Liver (tissue), 9 donors: Measurements from ENCODE around the gene CDC42BPG. TPM values are rescaled to one million over a fixed set of nuclear protein-coding genes. Genes with fewer than 3 reads are reported as not detected.

Source experiments
- DNase-seq: peaks from one replicate; pipeline ENCODE4 v3.0.0-alpha.2; 2017; ENCODE audit warnings: low spot score
- H3K27ac ChIP-seq, 2 donors: one replicate each; pipeline ENCODE4 v1.7.0; 2013; ENCODE audit warnings: inconsistent platforms in 2 of 2, low read length in 2 of 2, control low read depth in 1 of 2, low read depth in 1 of 2, mild to moderate bottlenecking in 1 of 2
- H3K27me3 ChIP-seq, 4 donors: one replicate each; pipeline versions ENCODE4 v1.6.1 to v1.7.0; 2013; ENCODE audit warnings: low read length in 3 of 4, inconsistent platforms in 1 of 4, mild to moderate bottlenecking in 1 of 4, moderate library complexity in 1 of 4; ENCODE audit not compliant: control insufficient read depth in 4 of 4, insufficient read depth in 4 of 4
- H3K36me3 ChIP-seq, 4 donors: one replicate each; pipeline versions ENCODE4 v1.6.1 to v1.7.0; 2013; ENCODE audit warnings: low read length in 3 of 4, mild to moderate bottlenecking in 3 of 4, low read depth in 1 of 4, moderate library complexity in 1 of 4; ENCODE audit not compliant: control insufficient read depth in 4 of 4, insufficient read depth in 3 of 4
- H3K4me1 ChIP-seq, 4 donors: one replicate each; pipeline versions ENCODE4 v1.6.1 to v1.7.0; 2013; ENCODE audit warnings: low read length in 3 of 4, mild to moderate bottlenecking in 3 of 4, moderate library complexity in 1 of 4; ENCODE audit not compliant: control insufficient read depth in 4 of 4, insufficient read depth in 4 of 4
- H3K4me3 ChIP-seq, 3 donors: one replicate each; pipeline versions ENCODE4 v1.6.1 to v1.7.0; 2013; ENCODE audit warnings: low read length in 3 of 3, control low read depth in 1 of 3, low read depth in 1 of 3, mild to moderate bottlenecking in 1 of 3
- H3K9ac ChIP-seq, 2 donors: one replicate each; pipeline ENCODE4 v1.7.0; 2013; ENCODE audit warnings: low read length in 2 of 2, mild to moderate bottlenecking in 2 of 2, moderate library complexity in 2 of 2, control low read depth in 1 of 2, low read depth in 1 of 2
- H3K9me3 ChIP-seq, 4 donors: one replicate each; pipeline versions ENCODE4 v1.6.1 to v1.7.0; 2013; ENCODE audit warnings: low read length in 3 of 4; ENCODE audit not compliant: control insufficient read depth in 4 of 4
- EGR1 ChIP-seq, 2 donors: IDR thresholded peaks; 2 replicates each; pipeline ENCODE4 v1.6.1; 2016 to 2018; ENCODE audit warnings: antibody characterized with exemption in 2 of 2, low read depth in 2 of 2
- FOXA1 ChIP-seq: IDR thresholded peaks from 2 replicates; pipeline ENCODE4 v1.6.1; 2016; ENCODE audit warnings: antibody characterized with exemption
- FOXA2 ChIP-seq: IDR thresholded peaks from 2 replicates; pipeline ENCODE4 v1.6.1; 2016; ENCODE audit warnings: antibody characterized with exemption
- HNF4A ChIP-seq, 2 donors: conservative IDR thresholded peaks; 2 replicates each; pipeline ENCODE4 v1.6.1; 2016; ENCODE audit warnings: antibody characterized with exemption in 2 of 2, mild to moderate bottlenecking in 2 of 2
- JUND ChIP-seq, 2 donors: IDR thresholded peaks; 2 replicates each; pipeline ENCODE4 v1.6.1; 2016; ENCODE audit warnings: antibody characterized with exemption in 2 of 2
- NR2F2 ChIP-seq: IDR thresholded peaks from 2 replicates; pipeline ENCODE4 v1.6.1; 2016; ENCODE audit warnings: antibody characterized with exemption
- RAD21 ChIP-seq, 2 donors: IDR thresholded peaks; 2 replicates each; pipeline ENCODE4 v1.6.1; 2016; ENCODE audit warnings: antibody characterized with exemption in 2 of 2, mild to moderate bottlenecking in 2 of 2
- RXRA ChIP-seq, 2 donors: IDR thresholded peaks; 2 replicates each; pipeline ENCODE4 v1.6.1; 2017 to 2018; ENCODE audit warnings: antibody characterized with exemption in 2 of 2, mild to moderate bottlenecking in 1 of 2
- SP1 ChIP-seq: IDR thresholded peaks from 2 replicates; pipeline ENCODE4 v1.6.1; 2018; ENCODE audit warnings: antibody characterized with exemption, mild to moderate bottlenecking
- TAF1 ChIP-seq: conservative IDR thresholded peaks from 2 replicates; pipeline ENCODE4 v1.6.1; 2016; ENCODE audit warnings: antibody characterized with exemption, mild to moderate bottlenecking
- YY1 ChIP-seq: IDR thresholded peaks from 2 replicates; pipeline ENCODE4 v1.6.1; 2016; ENCODE audit warnings: antibody characterized with exemption, mild to moderate bottlenecking
- WGBS: extraction: QIAGEN DNeasy Blood & Tissue Kit; methylation state at CpG from one replicate; pipeline ENCODE4 v1.1.7; 2013; 5-methylcytosine and 5-hydroxymethylcytosine counted together
- polyA plus RNA-seq, 2 donors: library from polyadenylated mRNA; stranded (reverse) in 1 of 2; unstranded in 1 of 2; fragments of 200-250 nt in 1 of 2; fragments of >200 nt in 1 of 2; fragmentation: Nextera tagmentation in 1 of 2; extraction: Ambion mirVana in 1 of 2; gene quantifications; one replicate each; pipeline versions ENCODE4 v1.2.1 to v1.2.3, GENCODE V29; 2013 to 2015
- total RNA-seq, 2 donors: library from RNA; depleted of rRNA; stranded (reverse); fragments of >200 nt; gene quantifications; one replicate each; pipeline ENCODE4 v1.2.3, GENCODE V29; 2014
- TF ChIP-seq, protein P1 (sequence below): IDR thresholded peaks from 2 replicates; pipeline ENCODE4 v1.6.1; 2016; ENCODE audit warnings: antibody characterized with exemption
- TF ChIP-seq, protein P2 (sequence below): IDR thresholded peaks from 2 replicates; pipeline ENCODE4 v1.6.1; 2016; ENCODE audit warnings: antibody characterized with exemption, mild to moderate bottlenecking
- TF ChIP-seq, protein P3 (sequence below): IDR thresholded peaks from 2 replicates; pipeline ENCODE4 v1.6.1; 2016; ENCODE audit warnings: antibody characterized with exemption
- TF ChIP-seq, protein P4 (sequence below): IDR thresholded peaks from 2 replicates; pipeline ENCODE4 v1.6.1; 2016; ENCODE audit warnings: antibody characterized with exemption
- donor health status: healthy.
- donor health status: healthy.
- donor health status: healthy.
- donor health status: healthy.
- donor health status: healthy.

Gene CDC42BPG
- total and polyA plus RNA-seq, 4 donors: 0.18 to 1.2 (median 0.58) TPM

DNA sequence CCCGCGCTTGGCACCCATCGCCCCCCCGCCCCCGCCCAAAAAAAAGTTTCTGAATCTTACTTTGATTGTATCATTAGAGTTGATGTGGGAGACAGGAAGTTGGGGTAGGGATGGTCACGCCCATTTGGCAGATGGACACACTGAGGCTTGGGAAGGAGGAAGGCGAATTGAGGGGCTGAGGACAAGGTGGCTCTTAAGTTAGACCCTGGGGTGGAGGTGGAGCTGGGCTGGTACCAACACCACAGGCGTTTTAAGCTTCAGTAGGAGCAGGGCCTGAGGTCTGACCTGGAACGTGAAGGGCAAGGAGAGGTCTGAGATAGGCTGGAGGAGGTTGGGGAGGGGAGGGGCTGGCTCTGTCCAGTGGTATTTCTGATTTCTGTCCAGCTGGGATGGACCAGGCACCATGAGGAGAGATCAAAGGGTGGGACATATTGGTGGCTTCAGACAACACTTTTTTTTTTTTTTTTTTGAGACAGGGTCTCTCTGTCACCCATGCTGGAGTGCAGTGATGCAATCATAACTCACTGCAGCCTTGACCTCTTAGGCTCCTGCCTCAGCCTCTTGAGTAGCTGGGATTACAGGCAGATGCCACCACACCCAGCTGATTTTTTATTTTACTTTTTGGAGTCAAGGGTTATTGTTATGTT is 799 bp upstream of the CDC42BPG start:
- H3K36me3 ChIP-seq: no peaks in the 10 kb centered on the region
- H3K4me3 ChIP-seq: peak overlapping the region in 1 of 3 donors; percentile 50
- no peak for DNase-seq
- no peak overlapping the region for H3K9ac ChIP-seq
- H3K27me3 ChIP-seq: no peaks in the 10 kb centered on the region
- H3K9me3 ChIP-seq: no peaks in the 10 kb centered on the region
- peaks cover 16 to 36% (median 30%) of the 10 kb centered on the region in 4 donors for H3K4me1 ChIP-seq
- WGBS: 42% methylated on average over 9 of the region's 9 CpGs
- TF ChIP-seq, protein P1, sequence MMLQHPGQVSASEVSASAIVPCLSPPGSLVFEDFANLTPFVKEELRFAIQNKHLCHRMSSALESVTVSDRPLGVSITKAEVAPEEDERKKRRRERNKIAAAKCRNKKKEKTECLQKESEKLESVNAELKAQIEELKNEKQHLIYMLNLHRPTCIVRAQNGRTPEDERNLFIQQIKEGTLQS: no peak
- TF ChIP-seq, protein P2, sequence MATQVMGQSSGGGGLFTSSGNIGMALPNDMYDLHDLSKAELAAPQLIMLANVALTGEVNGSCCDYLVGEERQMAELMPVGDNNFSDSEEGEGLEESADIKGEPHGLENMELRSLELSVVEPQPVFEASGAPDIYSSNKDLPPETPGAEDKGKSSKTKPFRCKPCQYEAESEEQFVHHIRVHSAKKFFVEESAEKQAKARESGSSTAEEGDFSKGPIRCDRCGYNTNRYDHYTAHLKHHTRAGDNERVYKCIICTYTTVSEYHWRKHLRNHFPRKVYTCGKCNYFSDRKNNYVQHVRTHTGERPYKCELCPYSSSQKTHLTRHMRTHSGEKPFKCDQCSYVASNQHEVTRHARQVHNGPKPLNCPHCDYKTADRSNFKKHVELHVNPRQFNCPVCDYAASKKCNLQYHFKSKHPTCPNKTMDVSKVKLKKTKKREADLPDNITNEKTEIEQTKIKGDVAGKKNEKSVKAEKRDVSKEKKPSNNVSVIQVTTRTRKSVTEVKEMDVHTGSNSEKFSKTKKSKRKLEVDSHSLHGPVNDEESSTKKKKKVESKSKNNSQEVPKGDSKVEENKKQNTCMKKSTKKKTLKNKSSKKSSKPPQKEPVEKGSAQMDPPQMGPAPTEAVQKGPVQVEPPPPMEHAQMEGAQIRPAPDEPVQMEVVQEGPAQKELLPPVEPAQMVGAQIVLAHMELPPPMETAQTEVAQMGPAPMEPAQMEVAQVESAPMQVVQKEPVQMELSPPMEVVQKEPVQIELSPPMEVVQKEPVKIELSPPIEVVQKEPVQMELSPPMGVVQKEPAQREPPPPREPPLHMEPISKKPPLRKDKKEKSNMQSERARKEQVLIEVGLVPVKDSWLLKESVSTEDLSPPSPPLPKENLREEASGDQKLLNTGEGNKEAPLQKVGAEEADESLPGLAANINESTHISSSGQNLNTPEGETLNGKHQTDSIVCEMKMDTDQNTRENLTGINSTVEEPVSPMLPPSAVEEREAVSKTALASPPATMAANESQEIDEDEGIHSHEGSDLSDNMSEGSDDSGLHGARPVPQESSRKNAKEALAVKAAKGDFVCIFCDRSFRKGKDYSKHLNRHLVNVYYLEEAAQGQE: no peak
- TF ChIP-seq NR2F2 (no peak), FOXA1 (no peak), RAD21 (IDR thresholded peaks at IDR 0.05) (no peak), JUND (IDR thresholded peaks at IDR 0.05) (no peak)
- H3K27ac ChIP-seq: no peak overlapping the region

DNA sequence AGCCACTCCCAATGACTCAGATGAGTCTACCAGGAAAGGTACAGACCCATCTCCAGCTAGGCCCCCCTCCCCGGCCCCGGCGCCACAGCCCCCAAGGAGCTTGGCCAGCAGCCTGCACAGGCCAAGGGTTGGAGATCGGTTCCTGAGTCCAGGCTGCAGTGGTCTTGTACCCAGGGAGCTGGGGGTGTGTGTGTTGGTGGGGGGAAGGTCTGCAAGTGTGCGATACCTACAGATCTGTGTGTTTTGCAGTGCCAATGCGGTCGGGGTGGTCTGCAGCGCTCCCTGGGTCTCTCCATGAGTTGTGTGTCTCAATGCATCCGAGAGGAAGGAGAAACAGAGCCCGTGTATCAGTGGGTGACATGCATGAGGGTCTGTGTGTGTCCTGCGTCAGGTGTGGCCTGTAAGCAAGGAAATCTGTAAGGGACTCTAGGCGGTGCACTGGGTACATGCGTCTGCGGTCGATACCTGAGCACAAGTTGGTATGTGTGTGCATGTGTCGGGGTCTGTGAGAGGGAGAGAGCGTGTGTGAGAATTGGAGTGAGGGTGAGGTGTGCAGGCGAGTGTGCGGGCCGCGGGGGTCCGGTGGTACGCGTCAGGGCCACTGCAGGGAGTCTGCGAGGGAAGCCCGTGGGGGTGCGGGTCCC is 645 bp downstream of the CDC42BPG start:
- no peak overlapping the region for H3K9ac ChIP-seq
- WGBS: 60% methylated on average over 27 of the region's 27 CpGs
- no peaks in the 10 kb centered on the region for H3K27me3 ChIP-seq
- H3K9me3 ChIP-seq: no peaks in the 10 kb centered on the region
- H3K27ac ChIP-seq: no peak overlapping the region
- H3K36me3 ChIP-seq: no peaks in the 10 kb centered on the region
- no peak for DNase-seq
- peaks cover 8 to 23% (median 18%) of the 10 kb centered on the region in 4 donors for H3K4me1 ChIP-seq
- H3K4me3 ChIP-seq: peak overlapping the region in 2 of 3 donors; percentile 42 to 50
- TF ChIP-seq YY1 (no peak), SP1 (no peak), HNF4A (conservative IDR thresholded peaks at IDR 0.05) (no peak), TAF1 (no peak), EGR1 (IDR thresholded peaks at IDR 0.05; ENCODE audit: low read depth in 2 of 2) (no peak), JUND (IDR thresholded peaks at IDR 0.05) (no peak), RAD21 (IDR thresholded peaks at IDR 0.05) (no peak), NR2F2 (no peak), FOXA2 (no peak), RXRA (IDR thresholded peaks at IDR 0.05) (no peak)
- TF ChIP-seq, protein P1: no peak
- TF ChIP-seq, protein P2: no peak
- TF ChIP-seq, protein P3, sequence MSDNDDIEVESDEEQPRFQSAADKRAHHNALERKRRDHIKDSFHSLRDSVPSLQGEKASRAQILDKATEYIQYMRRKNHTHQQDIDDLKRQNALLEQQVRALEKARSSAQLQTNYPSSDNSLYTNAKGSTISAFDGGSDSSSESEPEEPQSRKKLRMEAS: no peak
- TF ChIP-seq, protein P4, sequence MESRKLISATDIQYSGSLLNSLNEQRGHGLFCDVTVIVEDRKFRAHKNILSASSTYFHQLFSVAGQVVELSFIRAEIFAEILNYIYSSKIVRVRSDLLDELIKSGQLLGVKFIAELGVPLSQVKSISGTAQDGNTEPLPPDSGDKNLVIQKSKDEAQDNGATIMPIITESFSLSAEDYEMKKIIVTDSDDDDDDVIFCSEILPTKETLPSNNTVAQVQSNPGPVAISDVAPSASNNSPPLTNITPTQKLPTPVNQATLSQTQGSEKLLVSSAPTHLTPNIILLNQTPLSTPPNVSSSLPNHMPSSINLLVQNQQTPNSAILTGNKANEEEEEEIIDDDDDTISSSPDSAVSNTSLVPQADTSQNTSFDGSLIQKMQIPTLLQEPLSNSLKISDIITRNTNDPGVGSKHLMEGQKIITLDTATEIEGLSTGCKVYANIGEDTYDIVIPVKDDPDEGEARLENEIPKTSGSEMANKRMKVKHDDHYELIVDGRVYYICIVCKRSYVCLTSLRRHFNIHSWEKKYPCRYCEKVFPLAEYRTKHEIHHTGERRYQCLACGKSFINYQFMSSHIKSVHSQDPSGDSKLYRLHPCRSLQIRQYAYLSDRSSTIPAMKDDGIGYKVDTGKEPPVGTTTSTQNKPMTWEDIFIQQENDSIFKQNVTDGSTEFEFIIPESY: no peak
